Chondrocyte (in vitro differentiated cells): Measurements from ENCODE around the gene PRKCB. TPM values are rescaled to one million over a fixed set of nuclear protein-coding genes. Genes with fewer than 3 reads are reported as not detected.

Source experiments
- DNase-seq: peaks from one replicate; pipeline ENCODE4 v3.0.0; 2021; ENCODE audit warnings: mixed read lengths, low spot score
- H3K27ac Mint-ChIP-seq: one replicate; pipeline ENCODE4 v1.8.0; 2021; ENCODE audit warnings: mild to moderate bottlenecking, moderate library complexity, mixed read lengths; ENCODE audit not compliant: unreplicated experiment
- H3K27me3 Mint-ChIP-seq: 2 replicates; pipeline ENCODE4 v1.8.0; 2021; ENCODE audit warnings: low read depth, mixed read lengths
- H3K36me3 Mint-ChIP-seq: 2 replicates; pipeline ENCODE4 v1.8.0; 2021; ENCODE audit warnings: low read depth, mixed read lengths
- H3K4me1 Mint-ChIP-seq: 2 replicates; pipeline ENCODE4 v1.8.0; 2021; ENCODE audit warnings: low read depth, mild to moderate bottlenecking, mixed read lengths
- H3K4me3 Mint-ChIP-seq: one replicate; pipeline ENCODE4 v1.8.0; 2021; ENCODE audit warnings: mild to moderate bottlenecking, moderate library complexity, mixed read lengths; ENCODE audit not compliant: unreplicated experiment
- H3K9me3 Mint-ChIP-seq: 2 replicates; pipeline ENCODE4 v1.8.0; 2021; ENCODE audit warnings: low read depth, mixed read lengths
- total RNA-seq: library from RNA; stranded (reverse); gene quantifications from 3 replicates; pipeline ENCODE4 v1.2.1, GENCODE V29; 2021
- TF ChIP-seq, protein P1 (sequence below): fragments of 200-600 bp; sonication (generic); IDR thresholded peaks from 2 replicates; pipeline ENCODE4 v1.5.0; 2021; ENCODE audit warnings: antibody characterized with exemption, mild to moderate bottlenecking, moderate library complexity

PRKCB gene
- total RNA-seq, 1 donor from 2014 or later, result not detected

DNA sequence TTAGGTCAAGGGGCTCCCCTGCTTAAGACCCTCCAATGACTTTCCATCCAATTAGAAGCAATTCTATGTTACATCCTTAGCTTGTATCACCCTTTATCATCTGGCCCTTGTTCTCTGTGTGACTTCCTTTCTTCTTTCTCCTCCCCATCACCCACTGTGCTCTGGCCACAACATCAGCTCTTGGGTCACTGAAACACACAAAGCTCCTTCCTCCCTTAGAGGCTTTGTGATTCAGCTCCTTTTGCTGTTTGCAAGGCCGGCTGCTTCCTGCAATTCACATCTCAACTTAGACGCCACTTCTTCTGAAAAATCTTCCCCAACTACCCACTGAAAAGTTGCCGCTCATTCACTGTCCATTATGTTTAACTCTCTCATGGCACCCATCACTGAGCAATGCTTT is 289.4 kb downstream of the PRKCB start:
- Mint-ChIP-seq H3K36me3 (no peaks in the 10 kb centered on the region), H3K4me1 (no peaks in the 10 kb centered on the region), H3K27ac (no peak overlapping the region), H3K4me3 (no peak overlapping the region), H3K27me3 (peaks cover 1% of the 10 kb centered on the region), H3K9me3 (peaks cover 5% of the 10 kb centered on the region)
- no peak for DNase-seq
- TF ChIP-seq, protein P1, sequence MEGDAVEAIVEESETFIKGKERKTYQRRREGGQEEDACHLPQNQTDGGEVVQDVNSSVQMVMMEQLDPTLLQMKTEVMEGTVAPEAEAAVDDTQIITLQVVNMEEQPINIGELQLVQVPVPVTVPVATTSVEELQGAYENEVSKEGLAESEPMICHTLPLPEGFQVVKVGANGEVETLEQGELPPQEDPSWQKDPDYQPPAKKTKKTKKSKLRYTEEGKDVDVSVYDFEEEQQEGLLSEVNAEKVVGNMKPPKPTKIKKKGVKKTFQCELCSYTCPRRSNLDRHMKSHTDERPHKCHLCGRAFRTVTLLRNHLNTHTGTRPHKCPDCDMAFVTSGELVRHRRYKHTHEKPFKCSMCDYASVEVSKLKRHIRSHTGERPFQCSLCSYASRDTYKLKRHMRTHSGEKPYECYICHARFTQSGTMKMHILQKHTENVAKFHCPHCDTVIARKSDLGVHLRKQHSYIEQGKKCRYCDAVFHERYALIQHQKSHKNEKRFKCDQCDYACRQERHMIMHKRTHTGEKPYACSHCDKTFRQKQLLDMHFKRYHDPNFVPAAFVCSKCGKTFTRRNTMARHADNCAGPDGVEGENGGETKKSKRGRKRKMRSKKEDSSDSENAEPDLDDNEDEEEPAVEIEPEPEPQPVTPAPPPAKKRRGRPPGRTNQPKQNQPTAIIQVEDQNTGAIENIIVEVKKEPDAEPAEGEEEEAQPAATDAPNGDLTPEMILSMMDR, result no peak

DNA sequence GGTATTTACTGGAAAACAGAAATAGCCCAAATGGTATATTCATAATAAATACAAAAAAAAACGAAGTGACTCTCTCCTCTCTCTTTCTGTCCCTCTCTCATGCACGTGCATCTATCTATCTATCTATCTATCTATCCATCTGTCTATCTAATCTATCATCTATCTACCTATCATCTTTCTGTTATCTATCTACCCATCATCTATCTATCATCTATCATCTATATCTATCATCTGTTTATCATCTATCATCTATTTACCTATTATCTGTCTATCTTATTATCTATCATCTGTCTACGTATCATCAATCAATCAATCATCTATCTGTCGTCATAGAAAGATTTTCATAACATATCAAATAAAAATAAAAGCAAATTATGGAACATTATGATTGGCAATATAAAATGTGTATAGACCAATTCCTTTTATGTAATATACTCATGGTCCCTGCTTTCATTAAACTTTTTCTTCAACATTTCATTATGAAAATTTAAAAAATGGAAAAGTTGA is 293.7 kb downstream of the PRKCB start:
- TF ChIP-seq, protein P1, result no peak
- no peak overlapping the region for H3K4me3 Mint-ChIP-seq
- peaks cover 2% of the 10 kb centered on the region for H3K9me3 Mint-ChIP-seq
- H3K36me3 Mint-ChIP-seq, result no peaks in the 10 kb centered on the region
- no peak overlapping the region for H3K27ac Mint-ChIP-seq
- H3K27me3 Mint-ChIP-seq, result no peaks in the 10 kb centered on the region
- no peak for DNase-seq
- no peaks in the 10 kb centered on the region for H3K4me1 Mint-ChIP-seq

DNA sequence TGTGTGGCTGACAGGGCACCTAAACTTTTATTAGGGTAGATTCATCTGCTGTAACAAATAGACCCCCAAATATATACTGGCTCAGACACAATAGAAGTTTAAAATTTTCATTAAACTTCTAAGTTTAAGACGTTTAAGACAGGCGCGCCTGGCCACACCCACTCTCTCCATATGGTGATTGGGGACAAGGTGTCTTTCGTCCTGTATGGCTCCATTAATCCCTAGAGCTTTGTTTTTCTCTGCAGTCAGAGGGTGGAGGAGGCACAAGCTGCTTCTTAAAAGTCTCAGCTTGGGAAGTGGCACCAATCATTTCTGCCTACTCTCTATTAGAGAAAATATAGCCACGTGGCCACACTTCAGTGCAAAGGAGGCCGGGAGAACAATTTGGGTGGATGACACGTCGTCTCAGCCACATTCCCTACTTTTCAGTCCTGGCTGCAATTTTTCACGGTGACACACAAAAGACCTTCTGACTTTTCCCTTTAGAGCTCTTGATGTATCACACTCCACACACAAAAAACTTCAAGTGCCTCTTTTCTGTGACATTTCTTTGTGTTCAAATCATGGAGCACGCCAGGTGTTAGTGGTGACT is 294.8 kb downstream of the PRKCB start:
- no peak for DNase-seq
- Mint-ChIP-seq H3K4me3 (no peak overlapping the region), H3K9me3 (peaks cover 2% of the 10 kb centered on the region), H3K4me1 (no peaks in the 10 kb centered on the region), H3K36me3 (no peaks in the 10 kb centered on the region), H3K27me3 (no peaks in the 10 kb centered on the region), H3K27ac (no peak overlapping the region)
- TF ChIP-seq, protein P1, result no peak

DNA sequence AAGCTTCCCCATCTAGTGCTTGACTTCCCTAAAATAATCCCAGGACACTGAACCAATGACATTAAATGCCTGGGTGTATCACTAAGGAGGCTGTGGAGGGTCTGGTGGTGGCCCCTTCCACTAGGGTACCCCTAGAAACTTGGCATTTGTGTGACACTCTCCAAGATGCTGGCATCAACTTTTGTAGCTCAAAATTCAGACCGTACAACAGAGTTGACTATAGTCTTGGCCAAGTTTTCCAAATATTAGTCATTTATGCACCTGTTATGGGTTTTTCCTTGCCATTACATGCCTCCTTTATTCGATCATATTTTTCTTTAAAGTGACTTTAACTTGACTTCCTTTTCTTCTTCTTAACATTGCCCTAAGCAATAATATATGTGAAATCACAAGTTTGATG is 295.5 kb downstream of the PRKCB start:
- no peaks in the 10 kb centered on the region for H3K36me3 Mint-ChIP-seq
- H3K4me1 Mint-ChIP-seq, result no peaks in the 10 kb centered on the region
- TF ChIP-seq, protein P1, result no peak
- no peak overlapping the region for H3K4me3 Mint-ChIP-seq
- peaks cover 2% of the 10 kb centered on the region for H3K9me3 Mint-ChIP-seq
- H3K27me3 Mint-ChIP-seq, result no peaks in the 10 kb centered on the region
- H3K27ac Mint-ChIP-seq, result no peak overlapping the region
- DNase-seq, result no peak

DNA sequence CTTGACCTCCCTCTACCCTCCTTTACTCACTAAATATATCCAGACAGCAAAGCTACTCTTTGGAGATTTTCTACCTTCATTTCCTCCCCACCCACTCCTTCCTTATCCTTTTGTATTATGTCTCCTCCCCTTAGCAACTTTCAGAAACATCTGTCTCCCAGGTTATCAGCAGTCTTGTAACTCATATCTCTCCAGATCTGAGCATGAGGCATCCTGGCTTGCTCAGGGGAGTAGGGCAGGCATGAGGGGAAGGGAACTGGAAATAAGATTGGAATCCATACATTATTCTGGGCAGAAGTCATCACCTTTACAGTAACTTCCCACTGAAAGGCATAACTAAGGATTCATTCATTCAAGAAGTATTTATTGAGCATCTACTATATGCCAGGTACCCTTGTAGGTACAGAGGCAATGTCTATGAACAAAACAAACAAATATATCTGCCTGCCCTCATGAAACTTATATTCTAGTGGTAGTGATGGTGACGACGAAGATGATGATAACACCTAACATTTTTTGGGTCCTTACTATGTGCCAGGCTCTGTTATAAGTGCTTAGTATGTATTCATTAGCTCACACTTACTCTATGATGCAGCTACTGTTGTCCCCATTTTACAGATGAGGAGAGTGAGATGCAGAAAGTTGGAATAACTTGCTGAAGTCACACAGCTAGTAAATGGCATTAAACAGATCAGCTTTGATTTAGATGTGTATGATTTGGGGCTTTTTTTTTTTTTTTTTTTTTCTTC is 296.4 kb downstream of the PRKCB start:
- Mint-ChIP-seq H3K4me3 (no peak overlapping the region), H3K4me1 (no peaks in the 10 kb centered on the region), H3K27ac (no peak overlapping the region), H3K27me3 (no peaks in the 10 kb centered on the region), H3K9me3 (peaks cover 2% of the 10 kb centered on the region), H3K36me3 (no peaks in the 10 kb centered on the region)
- no peak for DNase-seq
- TF ChIP-seq, protein P1, result no peak
